Activated T-cell treated with anti-CD3 and anti-CD28 coated beads for 4 hours (primary cell): ENCODE measurements around the gene SPHK2.
"Not testable (repeated sequence)": the region's sequence is repeated elsewhere in the genome, so short reads cannot be mapped to it uniquely, and the experiment has no call there.

Experiments used
- DNase-seq: peaks from one replicate; pipeline ENCODE4 v3.0.0-alpha.2; 2020

The SPHK2 gene

DNA sequence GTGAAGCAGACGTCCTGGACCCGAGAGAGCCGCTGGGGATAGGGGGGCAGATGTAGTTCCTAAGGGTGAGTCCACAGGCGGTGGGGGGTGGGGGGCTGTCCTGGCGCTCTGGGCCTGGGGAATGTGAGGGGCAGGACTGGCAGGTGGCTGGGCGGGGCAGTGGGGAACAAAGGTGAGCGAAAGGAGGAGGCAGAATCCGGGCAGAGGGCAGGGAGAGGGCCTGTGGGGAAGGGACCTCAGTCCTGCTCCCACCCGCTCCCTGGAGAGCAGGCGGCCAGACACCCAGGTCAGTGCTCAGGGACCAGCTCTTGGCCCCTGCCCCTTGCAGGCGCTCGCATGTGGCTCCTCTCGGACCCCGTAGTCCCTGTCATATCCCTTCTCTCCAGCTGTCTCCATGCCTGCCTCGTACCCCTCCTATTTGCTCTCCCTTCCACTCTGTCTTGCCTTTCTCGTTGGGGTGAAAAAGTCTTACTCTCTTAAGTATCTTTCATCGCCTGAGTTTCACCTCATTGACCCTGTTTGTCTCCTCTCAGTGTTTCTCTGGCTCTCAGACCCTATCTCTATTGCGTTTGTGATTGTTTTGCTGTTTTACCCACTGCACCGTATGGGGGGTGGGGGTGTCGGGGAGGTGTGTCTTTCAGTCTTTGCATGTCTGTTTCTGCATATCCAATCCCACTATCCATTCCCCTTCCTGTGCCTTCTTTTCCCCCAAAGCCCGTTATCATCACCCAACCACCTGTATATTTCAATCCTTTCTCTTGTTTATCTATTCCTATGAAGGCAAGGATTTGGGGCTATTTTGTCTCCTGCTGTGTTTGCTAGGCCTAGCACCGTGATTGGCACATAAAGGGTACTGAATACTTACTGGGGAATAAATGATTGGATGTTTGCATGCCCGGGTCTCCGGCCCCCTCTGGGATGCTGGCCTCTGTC lies 5.8 kb downstream of the SPHK2 start:
- DNase-seq, result no peak

DNA sequence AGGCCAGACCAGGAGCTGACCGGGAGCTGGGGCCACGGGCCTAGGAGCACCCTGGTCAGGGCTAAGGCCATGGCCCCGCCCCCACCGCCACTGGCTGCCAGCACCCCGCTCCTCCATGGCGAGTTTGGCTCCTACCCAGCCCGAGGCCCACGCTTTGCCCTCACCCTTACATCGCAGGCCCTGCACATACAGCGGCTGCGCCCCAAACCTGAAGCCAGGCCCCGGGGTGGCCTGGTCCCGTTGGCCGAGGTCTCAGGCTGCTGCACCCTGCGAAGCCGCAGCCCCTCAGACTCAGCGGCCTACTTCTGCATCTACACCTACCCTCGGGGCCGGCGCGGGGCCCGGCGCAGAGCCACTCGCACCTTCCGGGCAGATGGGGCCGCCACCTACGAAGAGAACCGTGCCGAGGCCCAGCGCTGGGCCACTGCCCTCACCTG lies 6.6 kb downstream of the SPHK2 start:
- DNase-seq, result no peak

DNA sequence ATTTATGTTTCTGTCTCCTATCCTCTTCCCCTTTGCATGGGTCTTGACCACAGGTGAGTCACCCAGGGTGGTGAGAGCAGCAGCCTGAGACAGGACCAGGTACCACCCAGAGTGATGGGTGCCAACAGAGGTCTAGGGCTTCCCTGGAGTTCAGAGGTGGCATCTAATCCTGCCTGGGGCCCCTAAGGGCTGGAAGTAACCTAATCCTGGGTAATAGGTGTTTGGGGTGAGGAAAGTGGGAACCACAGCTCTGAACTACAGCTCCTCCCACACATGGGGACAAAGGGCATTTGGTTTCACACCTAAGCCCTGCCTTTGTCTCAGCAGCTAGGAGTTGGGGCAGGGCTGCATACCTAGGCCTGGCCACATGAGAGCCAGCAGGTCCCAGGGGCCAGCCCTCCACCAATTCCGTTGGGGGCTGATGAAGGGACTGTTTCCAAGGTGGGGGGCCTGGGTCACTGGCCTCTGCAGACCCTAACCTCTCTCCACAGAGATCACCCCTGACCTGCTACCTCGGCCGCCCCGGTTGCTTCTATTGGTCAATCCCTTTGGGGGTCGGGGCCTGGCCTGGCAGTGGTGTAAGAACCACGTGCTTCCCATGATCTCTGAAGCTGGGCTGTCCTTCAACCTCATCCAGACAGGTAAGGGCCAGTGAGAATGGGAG lies 8.0 kb downstream of the SPHK2 start:
- no peak for DNase-seq

- no peak for DNase-seq
Measured at GRCh38 chr19:48627865-48628314, 8.6 kb downstream of the SPHK2 start.

- no peak for DNase-seq
Measured at GRCh38 chr19:48628486-48629296, 9.4 kb downstream of the SPHK2 start.

- no peak for DNase-seq
Measured at GRCh38 chr19:48629297-48629598, 9.9 kb downstream of the SPHK2 start.

DNA sequence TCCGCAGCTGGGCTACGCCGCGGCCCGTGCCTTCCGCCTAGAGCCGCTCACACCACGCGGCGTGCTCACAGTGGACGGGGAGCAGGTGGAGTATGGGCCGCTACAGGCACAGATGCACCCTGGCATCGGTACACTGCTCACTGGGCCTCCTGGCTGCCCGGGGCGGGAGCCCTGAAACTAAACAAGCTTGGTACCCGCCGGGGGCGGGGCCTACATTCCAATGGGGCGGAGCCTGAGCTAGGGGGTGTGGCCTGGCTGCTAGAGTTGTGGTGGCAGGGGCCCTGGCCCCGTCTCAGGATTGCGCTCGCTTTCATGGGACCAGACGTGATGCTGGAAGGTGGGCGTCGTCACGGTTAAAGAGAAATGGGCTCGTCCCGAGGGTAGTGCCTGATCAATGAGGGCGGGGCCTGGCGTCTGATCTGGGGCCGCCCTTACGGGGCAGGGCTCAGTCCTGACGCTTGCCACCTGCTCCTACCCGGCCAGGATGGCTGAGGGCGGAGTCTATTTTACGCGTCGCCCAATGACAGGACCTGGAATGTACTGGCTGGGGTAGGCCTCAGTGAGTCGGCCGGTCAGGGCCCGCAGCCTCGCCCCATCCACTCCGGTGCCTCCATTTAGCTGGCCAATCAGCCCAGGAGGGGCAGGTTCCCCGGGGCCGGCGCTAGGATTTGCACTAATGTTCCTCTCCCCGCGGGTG lies 10.4 kb downstream of the SPHK2 start:
- no peak for DNase-seq

GRCh38 chr19:48630296-48631063 lies 11.2 kb downstream of the SPHK2 start:
- no peak for DNase-seq

GRCh38 chr19:48631225-48631624 lies 11.9 kb downstream of the SPHK2 start:
- no peak for DNase-seq

DNA sequence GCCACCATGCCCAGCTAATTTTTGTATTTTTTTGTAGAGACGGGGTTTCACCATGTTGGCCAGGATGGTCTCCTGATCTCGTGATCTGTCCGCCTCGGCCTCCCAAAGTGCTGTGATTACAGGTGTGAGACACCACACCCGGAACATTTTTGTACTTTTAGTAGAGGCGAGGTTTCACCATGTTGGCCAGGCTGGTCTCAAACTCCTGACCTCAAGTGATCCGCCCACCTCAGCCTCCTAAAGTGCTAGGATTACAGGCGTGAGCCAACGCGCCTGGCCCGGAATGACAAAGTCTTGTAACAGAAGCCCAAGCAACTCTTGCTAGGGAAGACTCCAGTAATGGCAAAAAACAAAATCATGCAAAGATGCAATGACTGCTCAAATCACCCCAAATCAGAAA lies 13.0 kb downstream of the SPHK2 start:
- not testable (repeated sequence) for DNase-seq

DNA sequence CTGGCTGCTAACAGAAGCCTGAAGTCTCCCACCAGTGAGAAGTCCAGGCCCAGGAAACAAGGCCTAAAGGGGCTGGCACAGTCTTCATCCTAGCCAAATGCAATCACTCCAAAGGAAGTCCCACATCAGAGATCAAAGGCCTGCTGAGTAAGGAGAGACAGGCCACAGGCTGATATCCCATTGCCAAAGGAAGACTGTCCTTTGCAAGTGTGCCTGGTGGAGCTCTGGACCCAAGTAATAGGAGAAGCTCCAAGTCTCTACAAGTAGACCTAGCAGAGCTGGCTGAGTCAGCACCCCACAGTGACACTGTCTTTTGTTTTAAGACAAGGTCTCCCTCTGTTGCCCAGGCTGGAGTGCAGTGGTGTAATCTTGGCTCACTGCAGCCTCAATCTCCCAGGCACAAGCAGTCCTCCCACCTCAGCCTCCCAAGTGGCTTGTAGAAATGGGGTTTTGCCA lies 13.4 kb downstream of the SPHK2 start:
- DNase-seq, result no peak

DNA sequence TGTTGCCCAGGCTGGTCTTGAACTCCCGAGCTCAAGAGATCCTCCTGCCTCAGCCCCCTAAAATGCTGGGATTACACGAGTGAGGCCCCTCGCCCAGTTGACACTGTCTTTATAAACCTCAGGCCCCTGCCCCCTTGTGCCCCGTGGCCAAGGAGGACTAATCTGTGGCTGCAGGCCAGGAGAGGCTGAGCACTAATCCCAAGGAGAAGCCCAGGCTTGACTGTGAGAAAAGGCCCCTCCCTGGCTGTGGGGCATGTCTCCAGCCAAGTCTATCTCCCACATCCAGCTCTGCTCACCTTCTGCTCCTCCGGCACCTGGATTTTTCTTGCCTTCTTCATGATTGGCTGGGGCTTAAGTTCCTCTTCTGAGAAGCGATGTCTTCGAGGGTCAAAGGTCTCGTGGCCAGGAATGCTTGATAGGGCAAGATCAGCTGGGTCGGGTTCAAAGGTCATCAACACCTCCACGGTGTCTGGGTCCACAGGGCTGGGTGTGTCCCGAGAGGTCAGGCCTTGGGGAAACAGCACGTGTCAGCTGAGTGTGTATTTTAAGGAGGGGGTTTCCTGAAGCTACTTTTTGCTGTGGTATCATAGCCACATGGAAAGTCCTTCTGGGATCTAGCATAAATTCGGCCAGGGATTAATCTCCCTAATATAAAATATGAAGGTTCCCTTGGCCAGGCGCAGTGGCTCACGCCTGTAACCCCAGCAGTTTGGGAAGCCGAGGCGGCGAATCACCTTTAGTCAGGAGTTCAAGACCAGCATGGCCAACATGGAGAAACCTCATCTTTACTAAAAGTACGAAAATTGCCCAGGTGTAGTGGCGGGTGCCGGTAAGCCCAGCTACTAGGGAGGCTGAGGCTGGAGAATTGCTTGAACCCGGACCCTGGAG lies 14.1 kb downstream of the SPHK2 start:
- DNase-seq, result no peak

- no peak for DNase-seq
Measured at GRCh38 chr19:48634036-48634342, 14.7 kb downstream of the SPHK2 start.

DNA sequence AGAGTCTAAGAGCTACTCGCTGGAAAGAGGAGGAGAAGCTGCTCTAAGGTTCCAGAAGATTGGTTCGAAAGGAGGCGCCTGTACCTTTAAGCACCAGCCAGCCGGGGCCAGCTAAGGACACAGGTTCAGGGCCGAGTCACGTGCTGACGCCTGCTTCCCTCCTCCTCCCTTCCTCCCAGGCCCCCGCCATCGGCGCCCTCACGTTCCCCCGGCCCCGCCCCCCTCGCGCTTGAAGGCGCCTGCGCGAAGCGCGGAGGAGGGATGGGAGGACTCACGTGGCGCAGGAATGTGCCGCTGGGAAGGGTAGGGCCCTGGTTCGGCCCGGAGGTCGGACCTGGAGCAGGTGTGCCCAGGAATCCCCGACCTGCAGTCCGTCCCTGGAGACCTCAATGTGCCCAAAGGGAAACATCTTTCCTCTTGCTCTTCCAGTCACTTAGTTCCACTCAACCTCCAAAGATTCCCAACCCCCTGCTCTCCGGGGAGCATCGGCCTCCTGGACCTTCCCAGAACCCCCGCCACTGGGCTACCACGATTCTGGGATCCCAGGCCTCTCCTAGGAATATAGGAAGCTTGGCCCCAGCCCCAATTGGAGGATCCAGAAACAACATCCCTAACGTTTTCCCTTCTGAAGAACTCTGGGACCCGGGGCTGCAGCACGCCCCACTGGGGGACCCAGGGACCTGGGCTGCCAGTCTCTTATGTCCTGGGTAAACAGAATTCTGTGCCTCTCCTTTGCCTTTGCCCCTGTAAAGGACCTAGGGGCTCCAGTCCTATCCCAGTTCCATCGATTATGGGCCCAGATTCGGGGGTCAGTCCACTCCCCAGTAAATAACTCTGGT lies 15.3 kb downstream of the SPHK2 start:
- peak; percentile 88 for DNase-seq

GRCh38 chr19:48635263-48635965 lies 16.1 kb downstream of the SPHK2 start:
- peak; percentile 66 for DNase-seq

- no peak for DNase-seq
Measured at GRCh38 chr19:48635966-48636858, 16.9 kb downstream of the SPHK2 start.

DNA sequence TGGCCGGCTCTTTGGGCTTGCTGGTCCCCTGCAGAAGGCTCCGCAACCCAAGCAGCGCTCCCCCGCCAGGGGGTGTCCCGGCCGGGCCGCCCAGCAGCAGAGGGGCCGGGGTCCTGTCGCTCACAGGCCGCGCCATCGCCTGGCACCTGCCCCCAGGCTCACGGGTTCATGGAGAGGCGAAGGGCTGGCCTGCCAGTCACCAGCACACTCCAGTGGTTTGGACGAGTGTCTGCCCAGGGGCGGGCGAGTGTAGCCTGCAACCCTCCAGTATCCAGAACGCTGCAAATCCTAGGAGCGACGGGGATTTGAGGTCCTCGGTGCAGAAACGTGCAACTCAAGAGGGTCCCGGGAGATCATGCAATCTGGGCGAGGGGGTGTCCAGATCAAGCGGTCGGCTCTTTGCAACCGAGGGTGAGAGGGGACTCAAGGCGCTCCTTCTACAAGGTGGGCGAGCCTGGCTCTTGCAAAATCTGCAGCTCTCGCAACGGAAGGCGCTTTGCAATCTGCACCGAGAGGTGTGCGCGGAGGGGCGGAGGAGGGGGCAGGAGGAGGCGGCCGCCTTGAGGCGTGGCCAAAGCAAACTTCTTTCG lies 17.6 kb downstream of the SPHK2 start, which contains the start of gene DBP:
Gene DBP (minus strand): TSS at position 521 of the 590 bp plus-strand sequence. CDS start 385 bp downstream, at position 136.
- no peak for DNase-seq
